NCI-H510A treated with DMSO at 0.1 percent for 48 hours (cell line): ENCODE data around the gene PRM1.
A peak's percentile ranks its signal among the peaks of the same experiment; 100 is the strongest.

Experiments used
- DNase-seq: peaks from one replicate; lab custom pipeline; 2025; lab: John Stamatoyannopoulos, UW

The PRM1 gene

GRCh38 chr16:11253995-11254912 is 26.9 kb downstream of the PRM1 start:
- no peak for DNase-seq

DNA sequence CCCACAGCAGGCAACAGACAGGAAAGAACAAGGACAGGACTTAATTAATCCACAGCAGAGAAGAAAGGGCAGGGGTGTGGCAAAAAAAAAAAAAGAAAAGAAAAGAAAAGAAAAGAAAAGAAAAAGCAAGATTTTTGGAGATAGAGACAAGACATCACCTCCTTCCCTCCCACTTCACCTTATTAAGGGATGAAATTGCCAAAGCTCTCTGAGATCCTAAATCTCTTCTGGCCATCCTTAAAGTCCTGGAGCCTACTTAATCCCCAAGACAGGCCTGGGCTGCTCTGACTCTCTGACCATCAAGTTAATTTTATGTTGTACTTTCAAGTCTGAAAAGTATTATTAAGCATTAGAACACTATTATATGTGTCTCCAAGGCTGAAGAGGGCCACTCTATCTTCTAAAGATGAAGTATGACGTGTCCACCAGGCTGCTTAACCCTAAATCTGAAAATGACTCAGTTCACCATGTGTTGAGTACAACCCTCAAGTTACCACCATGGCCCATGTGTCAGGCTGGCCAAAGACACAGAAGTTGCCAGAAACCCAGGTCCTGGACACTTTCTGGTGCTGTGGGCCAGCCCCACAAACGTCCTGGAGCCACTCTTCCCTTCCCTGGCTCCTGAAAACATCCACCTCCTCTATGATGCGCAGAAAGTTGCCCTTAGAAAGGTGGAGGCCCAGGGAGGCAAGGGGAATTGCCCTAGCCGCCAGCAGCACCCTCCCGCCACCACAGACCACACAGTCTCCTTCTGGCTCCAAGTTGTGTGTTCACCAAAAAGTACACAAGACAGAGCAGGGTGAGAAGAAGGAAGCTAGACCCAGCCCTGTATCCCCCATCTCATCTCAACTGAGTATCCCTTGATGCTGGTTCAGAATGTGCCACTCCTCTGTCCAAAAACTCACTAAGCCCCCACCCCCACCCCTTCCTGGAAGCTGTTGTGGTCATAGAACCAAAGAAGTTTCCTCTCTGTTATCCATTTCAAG is 27.8 kb downstream of the PRM1 start:
- no peak for DNase-seq

GRCh38 chr16:11252482-11252931 is 28.6 kb downstream of the PRM1 start:
- no peak for DNase-seq

- DNase-seq = no peak
Measured at GRCh38 chr16:11251525-11252481, 29.3 kb downstream of the PRM1 start.

DNA sequence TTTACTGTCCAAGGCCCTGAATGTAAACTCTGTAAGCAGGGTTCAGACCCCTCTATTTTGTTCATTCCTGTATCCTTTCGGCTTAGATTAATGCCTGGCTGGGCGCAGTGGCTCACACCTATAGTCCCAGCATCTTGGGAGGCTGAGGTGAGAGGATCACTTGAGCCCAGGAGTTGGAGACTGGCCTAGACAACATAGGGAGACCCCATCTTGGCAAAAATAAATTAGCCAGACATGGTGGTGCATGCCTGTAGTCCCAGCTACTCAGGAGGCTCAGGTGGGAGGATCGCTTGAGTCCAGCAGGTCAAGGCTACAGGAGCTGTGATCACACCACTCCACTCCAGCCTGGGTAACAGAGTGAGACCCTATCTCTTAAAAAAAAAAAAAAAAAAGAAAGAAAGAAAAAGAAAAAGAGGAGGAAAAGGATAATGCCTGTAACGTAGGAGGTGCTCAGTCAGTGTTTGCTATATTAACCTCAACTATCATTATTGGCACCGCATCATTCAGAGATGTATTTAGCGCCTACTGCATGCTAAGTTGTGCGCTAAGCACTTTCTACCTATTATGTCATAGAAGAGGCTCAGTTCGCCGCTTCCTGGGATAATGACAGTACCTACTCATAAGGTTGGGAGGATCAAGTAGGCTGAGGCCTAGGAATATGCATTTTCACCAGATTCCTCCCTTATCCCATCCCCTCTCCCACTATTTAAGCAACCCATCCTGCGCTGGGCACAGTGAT is 30.2 kb downstream of the PRM1 start:
- no peak for DNase-seq

DNA sequence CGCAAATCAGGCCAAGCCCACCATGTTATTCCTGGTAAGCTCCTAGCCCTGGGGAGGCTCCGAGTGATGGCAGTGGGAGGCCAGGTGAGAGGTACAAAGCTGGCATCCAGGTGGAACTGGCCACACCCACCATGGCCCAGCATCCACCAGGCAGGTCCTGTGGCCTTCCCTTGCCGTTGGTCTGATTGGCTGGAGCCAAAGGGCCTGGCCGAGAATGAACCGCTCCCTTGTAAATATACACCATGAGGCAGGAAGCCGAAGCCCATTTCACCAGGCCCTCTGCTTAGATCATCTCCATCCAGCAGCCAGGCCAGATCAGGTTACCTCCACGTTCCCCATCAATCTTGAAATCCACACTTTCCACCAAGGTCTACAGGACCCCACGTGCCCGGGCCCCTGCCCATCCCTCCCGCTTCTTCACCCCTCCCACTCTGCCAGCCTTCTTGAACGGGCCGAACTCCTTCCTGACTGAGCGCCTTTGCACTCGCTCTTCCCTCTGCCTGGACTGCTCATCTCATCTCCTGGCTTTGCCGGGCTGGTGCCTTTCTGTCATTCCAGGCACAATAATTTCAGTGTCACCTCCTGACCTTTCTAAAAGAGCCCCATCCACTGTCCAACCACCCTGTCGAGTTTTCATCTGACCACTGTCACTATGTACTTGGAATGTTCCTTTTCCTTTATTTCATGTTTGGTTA is 30.9 kb downstream of the PRM1 start:
- DNase-seq = peak; percentile 56

DNA sequence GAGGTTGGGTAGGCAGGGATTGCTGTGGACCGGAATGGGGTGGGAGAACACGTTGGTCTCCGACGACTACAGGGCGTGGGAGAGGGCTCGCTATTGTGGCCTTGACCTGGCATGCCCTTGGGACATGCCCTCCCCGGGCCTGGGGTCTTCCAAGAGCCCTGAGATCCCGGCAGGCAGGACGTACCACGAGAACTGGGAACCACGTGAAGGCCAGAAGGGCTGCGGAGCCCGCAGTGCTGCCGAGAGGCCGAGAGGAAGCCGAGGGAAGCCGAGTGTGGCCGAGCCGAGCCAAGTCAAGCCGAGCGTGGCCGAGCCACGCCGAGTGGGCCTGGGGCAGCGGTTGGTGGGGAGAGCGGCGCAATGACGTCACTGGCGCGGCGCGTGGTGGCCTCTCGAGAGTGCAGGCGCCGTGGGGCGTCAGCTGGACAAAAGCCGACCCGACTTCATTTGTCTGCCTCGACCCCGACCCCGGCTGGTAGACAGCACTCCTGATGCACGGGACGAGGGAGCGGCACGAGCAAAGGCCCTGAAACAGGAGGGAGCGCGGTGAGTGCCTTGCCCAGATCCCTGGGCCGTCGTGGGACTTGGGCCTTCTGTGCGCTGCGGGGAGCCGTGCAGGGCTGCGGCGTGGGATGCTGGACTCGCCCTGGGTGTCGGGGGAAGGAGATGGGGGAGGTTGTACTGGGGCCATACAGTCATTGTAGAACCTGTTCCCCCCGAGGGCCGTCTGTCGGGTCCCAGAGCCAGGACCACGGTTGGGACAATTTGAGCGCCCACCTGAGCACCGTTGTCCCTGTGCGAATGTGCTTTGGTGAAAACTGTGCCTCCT is 31.7 kb downstream of the PRM1 start:
- no peak for DNase-seq

- DNase-seq = no peak
Measured at GRCh38 chr16:11248133-11248532, 33.0 kb downstream of the PRM1 start.

DNA sequence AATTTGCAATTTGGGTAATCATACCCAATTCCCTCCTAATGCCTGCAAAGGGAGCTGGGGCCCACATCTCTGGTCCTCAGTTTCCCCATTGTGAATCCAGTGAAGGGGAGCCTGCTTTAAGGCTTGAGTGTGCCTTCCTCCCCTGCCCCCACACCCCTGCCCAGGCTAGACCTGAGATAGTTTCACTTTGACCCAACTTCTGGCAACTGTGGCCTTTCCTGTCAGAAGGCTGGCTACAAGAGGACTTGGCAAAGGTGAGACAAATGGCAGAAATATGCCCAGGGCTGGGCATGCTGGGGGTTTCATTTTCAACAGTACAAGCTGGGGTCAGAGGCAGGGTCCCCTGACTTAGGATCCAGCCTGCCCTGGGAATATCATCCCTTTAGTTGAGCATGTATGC is 35.1 kb downstream of the PRM1 start:
- no peak for DNase-seq

GRCh38 chr16:11245222-11245737 is 35.9 kb downstream of the PRM1 start:
- no peak for DNase-seq

DNA sequence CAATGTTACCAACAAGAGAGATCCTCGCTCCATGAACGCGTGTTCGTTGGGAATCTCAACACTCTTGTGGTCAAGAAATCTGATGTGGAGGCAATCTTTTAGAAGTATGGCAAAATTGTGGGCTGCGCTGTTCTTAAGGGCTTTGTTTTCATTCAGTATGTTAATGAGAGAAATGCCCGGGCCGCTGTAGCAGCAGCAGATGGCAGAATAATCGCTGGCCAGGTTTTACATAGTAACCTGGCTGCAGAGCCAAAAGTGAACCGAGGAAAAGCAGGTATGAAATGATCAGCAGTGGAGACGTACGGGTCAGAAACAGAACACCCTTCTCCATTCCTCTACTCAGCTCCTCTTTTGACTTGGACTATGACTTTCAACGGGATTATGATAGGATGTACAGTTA is 38.5 kb downstream of the PRM1 start:
- peak; percentile 13 for DNase-seq

DNA sequence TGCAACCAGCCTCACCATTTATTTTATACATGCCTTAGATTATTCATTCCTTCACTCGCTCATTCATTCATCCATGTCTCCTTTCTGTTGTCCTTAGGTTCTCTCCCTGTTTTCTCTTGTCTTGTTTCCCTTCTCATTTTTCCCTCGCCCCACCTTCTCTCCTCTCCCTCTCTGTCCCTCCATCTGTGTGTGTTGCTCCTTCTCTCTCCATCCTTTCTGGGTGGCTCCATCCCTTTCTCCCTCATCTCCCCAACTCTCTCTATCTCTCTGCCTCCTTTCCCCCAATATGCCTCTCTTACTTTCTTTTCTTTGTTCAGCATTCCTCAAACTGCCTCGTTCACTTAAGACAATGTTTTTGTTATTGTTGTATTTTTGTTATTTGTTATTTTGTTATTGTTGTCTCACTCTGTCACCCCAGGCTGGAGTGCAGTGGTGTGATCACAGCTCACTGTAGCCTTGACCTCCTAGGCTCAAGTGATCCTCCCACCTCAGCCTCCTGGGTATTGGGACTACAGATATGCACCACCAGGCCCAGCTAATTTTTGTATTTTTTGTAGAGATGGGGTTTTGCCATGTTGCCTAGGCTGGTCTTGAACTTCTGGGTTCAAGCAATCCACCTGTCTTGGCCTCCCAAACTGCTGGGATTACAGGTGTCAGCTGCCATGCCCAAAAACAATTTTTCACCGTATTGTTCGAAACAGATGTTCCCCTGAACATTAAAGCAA is 39.5 kb downstream of the PRM1 start:
- DNase-seq = no peak

DNA sequence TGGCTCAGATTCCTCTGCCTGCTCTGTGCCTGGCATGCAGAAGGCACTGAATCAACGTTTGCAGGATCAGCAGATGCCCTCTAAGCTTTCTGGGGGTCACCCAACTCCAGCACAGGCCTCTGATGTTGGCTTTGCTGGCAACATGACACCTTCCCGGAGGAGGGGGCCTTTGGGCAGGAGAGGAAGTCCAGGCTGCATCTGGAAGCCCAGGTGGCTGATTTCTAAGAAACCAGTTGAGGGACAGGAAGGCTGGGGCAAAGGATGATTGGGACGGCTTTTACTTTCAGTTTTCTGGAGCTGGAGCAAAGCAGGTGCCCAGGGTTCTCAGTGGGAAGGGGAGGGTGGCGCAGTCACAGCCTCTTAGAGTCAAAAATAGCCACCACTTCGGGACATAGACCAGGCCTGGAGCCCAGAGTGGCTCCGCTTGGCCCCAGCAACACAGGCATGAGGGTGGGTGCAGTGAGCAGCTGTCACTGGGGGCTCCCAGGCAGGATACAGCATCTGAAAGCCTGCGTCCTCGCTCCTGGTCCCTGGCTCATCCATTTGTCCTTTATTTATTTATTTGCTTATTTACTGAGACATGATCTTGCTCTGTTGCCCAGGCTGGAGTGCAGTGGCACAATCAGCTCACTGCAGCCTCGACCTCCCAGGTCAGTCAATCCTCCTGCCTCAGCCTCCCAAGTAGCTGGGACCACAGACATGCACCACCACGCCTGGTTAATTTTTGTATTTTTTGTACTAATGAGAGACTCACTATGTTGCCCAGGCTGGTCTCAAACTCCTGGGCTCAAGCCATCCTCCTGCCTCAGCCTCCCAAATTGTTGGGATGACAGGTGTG is 40.3 kb downstream of the PRM1 start:
- DNase-seq = peak; percentile 8

- DNase-seq = no peak
Measured at GRCh38 chr16:11239644-11240632, 41.2 kb downstream of the PRM1 start.

DNA sequence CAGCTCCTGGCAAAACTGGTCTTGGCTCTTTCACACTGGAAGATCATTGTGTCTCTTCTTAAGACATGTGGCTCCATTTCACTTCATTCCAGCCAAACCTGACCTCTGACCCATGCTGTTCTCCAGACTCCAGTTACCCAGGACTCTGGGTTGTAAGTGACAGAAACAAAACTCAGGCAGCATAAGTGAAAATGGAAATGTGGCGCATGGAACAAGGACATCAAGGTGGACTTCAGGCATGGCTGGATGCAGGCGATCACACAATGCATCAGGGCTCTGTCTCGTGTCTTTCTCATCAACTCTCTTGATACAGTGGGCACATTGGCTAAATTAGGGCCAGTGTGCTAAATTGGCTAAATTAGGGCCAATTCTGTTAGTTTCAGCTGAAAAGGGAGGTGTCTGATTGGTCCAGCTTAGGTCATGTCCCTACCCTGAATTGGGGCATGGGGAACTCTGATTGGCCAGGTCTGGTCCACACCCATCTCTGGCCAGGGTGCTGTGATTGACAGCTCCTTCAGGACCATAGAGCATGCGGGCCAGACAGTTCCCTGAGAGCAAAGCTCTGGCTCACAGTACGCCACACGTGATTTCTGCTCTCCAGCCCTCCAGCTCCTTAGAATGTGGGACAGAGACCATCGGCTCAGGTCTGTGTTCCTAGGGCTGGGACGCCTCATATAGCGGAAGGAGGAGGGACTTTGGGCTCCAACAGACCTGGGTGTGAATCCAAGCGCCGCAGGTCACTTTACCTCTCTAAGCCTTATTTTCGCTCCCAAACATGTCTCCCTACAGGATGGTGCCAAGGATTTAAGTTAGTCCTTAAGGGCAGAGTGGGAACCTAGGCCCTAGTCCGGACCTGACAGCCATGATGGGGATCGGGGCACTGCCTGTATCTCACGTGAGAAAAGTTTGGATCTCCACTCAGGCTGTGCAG is 42.6 kb downstream of the PRM1 start:
- DNase-seq = no peak
